Measurements from ENCODE around the gene STAB2. TPM values are rescaled to one million over a fixed set of nuclear protein-coding genes. Genes with fewer than 3 reads are reported as not detected.

The STAB2 gene
- total and polyA plus RNA-seq, 4 donors, result 3.4 to 42.6 (median 16.6) TPM

GRCh38 chr12:103698752-103699560, 111.9 kb downstream of the STAB2 start:
- H3K27ac ChIP-seq (ENCODE audit: low read depth in 1 of 2, low read length in 2 of 2), result no peak overlapping the region
- 73% methylated on average over 9 of the region's 9 CpGs for WGBS
- no peak for TF ChIP-seq ATF3 (IDR thresholded peaks at IDR 0.05)
- no peak for TF ChIP-seq REST (IDR thresholded peaks at IDR 0.05)
- TF ChIP-seq YY1 (IDR thresholded peaks at IDR 0.05), result no peak
- TF ChIP-seq NR2F2 (IDR thresholded peaks at IDR 0.05), result no peak
- TF ChIP-seq ZBTB33 (IDR thresholded peaks at IDR 0.05), result no peak
- no peak for TF ChIP-seq FOXA1 (IDR thresholded peaks at IDR 0.05)
- TF ChIP-seq CTCF (IDR thresholded peaks at IDR 0.05; ENCODE audit: low read depth, low read length, missing input control), result no peak
- H3K36me3 ChIP-seq (ENCODE audit: control insufficient read depth in 4 of 4, insufficient read depth in 3 of 4, low read depth in 1 of 4, low read length in 3 of 4), result no peaks in the 10 kb centered on the region
- H3K4me3 ChIP-seq (ENCODE audit: low read depth in 1 of 3, low read length in 3 of 3), result no peak overlapping the region
- no peaks in the 10 kb centered on the region for H3K27me3 ChIP-seq (ENCODE audit: control insufficient read depth in 4 of 4, insufficient read depth in 4 of 4, low read length in 3 of 4)
- H3K9ac ChIP-seq (ENCODE audit: low read depth in 1 of 2, low read length in 2 of 2), result no peak overlapping the region
- DNase-seq (ENCODE audit: low spot score), result no peak
- no peaks in the 10 kb centered on the region for H3K9me3 ChIP-seq (ENCODE audit: control insufficient read depth in 4 of 4, low read length in 3 of 4)
- peaks cover 0 to 5% (median 0%) of the 10 kb centered on the region in 4 donors for H3K4me1 ChIP-seq (ENCODE audit: control insufficient read depth in 4 of 4, insufficient read depth in 4 of 4, low read length in 3 of 4)

GRCh38 chr12:103705098-103705497, 118.0 kb downstream of the STAB2 start:
- Histone ChIP-seq H3K36me3 (ENCODE audit: control insufficient read depth in 4 of 4, insufficient read depth in 3 of 4, low read depth in 1 of 4, low read length in 3 of 4) (no peaks in the 10 kb centered on the region), H3K9me3 (ENCODE audit: control insufficient read depth in 4 of 4, low read length in 3 of 4) (no peaks in the 10 kb centered on the region), H3K27ac (ENCODE audit: low read depth in 1 of 2, low read length in 2 of 2) (no peak overlapping the region), H3K27me3 (ENCODE audit: control insufficient read depth in 4 of 4, insufficient read depth in 4 of 4, low read length in 3 of 4) (no peaks in the 10 kb centered on the region), H3K4me3 (ENCODE audit: low read depth in 1 of 3, low read length in 3 of 3) (no peak overlapping the region), H3K4me1 (ENCODE audit: control insufficient read depth in 4 of 4, insufficient read depth in 4 of 4, low read length in 3 of 4) (peaks cover 0 to 3% (median 1%) of the 10 kb centered on the region in 4 donors), H3K9ac (ENCODE audit: low read depth in 1 of 2, low read length in 2 of 2) (no peak overlapping the region)
- TF ChIP-seq HNF4A (conservative IDR thresholded peaks at IDR 0.05), result peak; percentile 74 to 79
- TF ChIP-seq RAD21 (IDR thresholded peaks at IDR 0.05), result no peak
- DNase-seq (ENCODE audit: low spot score), result no peak
- WGBS, result 54% methylated on average over 2 of the region's 2 CpGs

Measured in liver (tissue), 9 donors.